MCF 10A (cell line): Measurements from ENCODE around the gene TCOF1. TPM values are rescaled to one million over a fixed set of nuclear protein-coding genes. Genes with fewer than 3 reads are reported as not detected.

ENCODE experiments used
- BruUV-seq: library from RNA; stranded (reverse); fragments of 400-500 nt; replicated peaks from 2 replicates; lab custom pipeline; 2021; lab: Mats Ljungman, UMichigan
- CTCF ChIA-PET: fragments of 300-600 bp; sonication (Branson Sonifier 250); formaldehyde crosslinking; extraction: SDS; loops from one replicate; lab custom pipeline; 2021; ENCODE audit warnings: antibody characterized with exemption, inconsistent platforms; lab: Yijun Ruan, JAX
- POLR2A ChIA-PET: fragments of 300-600, 350-650 bp; sonication (Branson Sonifier 250); formaldehyde crosslinking; extraction: SDS; loops from one replicate; lab custom pipeline; 2020; ENCODE audit warnings: antibody characterized with exemption, inconsistent platforms; lab: Yijun Ruan, JAX
- DNase-seq: peaks from one replicate; pipeline ENCODE4 v3.0.0-alpha.2; 2018; ENCODE audit not compliant: unreplicated experiment
- H3K27ac Mint-ChIP-seq: one replicate; pipeline ENCODE4 v1.8.0; 2022; ENCODE audit warnings: mild to moderate bottlenecking, low read depth, mixed read lengths; ENCODE audit not compliant: unreplicated experiment
- H3K27me3 Mint-ChIP-seq: one replicate; pipeline ENCODE4 v1.8.0; 2022; ENCODE audit warnings: mixed read lengths; ENCODE audit not compliant: insufficient read depth, unreplicated experiment
- H3K36me3 Mint-ChIP-seq: one replicate; pipeline ENCODE4 v1.8.0; 2022; ENCODE audit warnings: mild to moderate bottlenecking, moderate library complexity, mixed read lengths; ENCODE audit not compliant: insufficient read depth, unreplicated experiment
- H3K4me1 Mint-ChIP-seq: one replicate; pipeline ENCODE4 v1.8.0; 2022; ENCODE audit warnings: mixed read lengths; ENCODE audit not compliant: insufficient read depth, unreplicated experiment
- H3K4me3 Mint-ChIP-seq: one replicate; pipeline ENCODE4 v1.8.0; 2022; ENCODE audit warnings: mild to moderate bottlenecking, moderate library complexity, mixed read lengths; ENCODE audit not compliant: unreplicated experiment
- H3K9me3 Mint-ChIP-seq: one replicate; pipeline ENCODE4 v1.8.0; 2022; ENCODE audit warnings: mixed read lengths; ENCODE audit not compliant: unreplicated experiment
- intact Hi-C: fragments of 100-400 bp; cut with micrococcal nuclease; formaldehyde crosslinking; loops from 2 replicates; pipeline ENCODE4 v1.14.1; 2022
- total RNA-seq: library from RNA; stranded (reverse); gene quantifications from 2 replicates; pipeline ENCODE4 v1.2.3, GENCODE V29; 2022
- TF ChIP-seq, protein P1 (sequence below): fragments of 200-600 bp; IDR thresholded peaks from one replicate; pipeline ENCODE4 v1.8.0; 2022; ENCODE audit warnings: antibody characterized with exemption, mild to moderate bottlenecking; ENCODE audit not compliant: unreplicated experiment

The TCOF1 gene
- total RNA-seq, 1 experiment from 2014 or later, result 83.5 TPM

DNA sequence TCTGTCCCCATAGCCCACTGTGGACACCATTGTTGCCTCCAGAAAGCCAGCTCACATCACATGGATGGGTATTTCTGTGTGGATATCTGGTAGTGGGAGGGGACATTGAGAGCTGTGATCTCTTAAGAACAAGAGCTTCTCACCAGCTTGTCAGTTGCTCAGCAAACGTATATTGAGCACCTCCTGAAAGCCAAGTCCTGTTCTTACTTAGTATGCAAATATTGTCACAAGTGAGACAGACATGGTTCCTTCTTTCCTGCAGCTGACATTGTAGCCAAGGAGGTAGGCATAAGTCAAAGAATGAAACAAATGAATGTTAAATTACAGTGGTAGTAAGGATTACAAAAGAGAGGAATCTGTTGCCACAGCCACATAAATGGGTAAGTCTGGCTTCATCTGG, 3.8 kb downstream of the TCOF1 start:
- Mint-ChIP-seq H3K9me3 (no peaks in the 10 kb centered on the region), H3K27me3 (no peaks in the 10 kb centered on the region), H3K27ac (no peak overlapping the region), H3K36me3 (peaks cover 48% of the 10 kb centered on the region), H3K4me1 (peaks cover 16% of the 10 kb centered on the region), H3K4me3 (no peak overlapping the region)
- TF ChIP-seq, protein P1, sequence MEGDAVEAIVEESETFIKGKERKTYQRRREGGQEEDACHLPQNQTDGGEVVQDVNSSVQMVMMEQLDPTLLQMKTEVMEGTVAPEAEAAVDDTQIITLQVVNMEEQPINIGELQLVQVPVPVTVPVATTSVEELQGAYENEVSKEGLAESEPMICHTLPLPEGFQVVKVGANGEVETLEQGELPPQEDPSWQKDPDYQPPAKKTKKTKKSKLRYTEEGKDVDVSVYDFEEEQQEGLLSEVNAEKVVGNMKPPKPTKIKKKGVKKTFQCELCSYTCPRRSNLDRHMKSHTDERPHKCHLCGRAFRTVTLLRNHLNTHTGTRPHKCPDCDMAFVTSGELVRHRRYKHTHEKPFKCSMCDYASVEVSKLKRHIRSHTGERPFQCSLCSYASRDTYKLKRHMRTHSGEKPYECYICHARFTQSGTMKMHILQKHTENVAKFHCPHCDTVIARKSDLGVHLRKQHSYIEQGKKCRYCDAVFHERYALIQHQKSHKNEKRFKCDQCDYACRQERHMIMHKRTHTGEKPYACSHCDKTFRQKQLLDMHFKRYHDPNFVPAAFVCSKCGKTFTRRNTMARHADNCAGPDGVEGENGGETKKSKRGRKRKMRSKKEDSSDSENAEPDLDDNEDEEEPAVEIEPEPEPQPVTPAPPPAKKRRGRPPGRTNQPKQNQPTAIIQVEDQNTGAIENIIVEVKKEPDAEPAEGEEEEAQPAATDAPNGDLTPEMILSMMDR, result no peak
- no TSS peak for BruUV-seq
- ChIA-PET CTCF (interaction anchor here (0.5 to 5.1 kb wide), 5 partner anchors 11 to 89 kb away, joined by 3 to 27 read pairs (median 3); no protein-coding TSS in a partner anchor), POLR2A (no interaction called here)
- no peak for DNase-seq
- intact Hi-C loops, result no loop called here

DNA sequence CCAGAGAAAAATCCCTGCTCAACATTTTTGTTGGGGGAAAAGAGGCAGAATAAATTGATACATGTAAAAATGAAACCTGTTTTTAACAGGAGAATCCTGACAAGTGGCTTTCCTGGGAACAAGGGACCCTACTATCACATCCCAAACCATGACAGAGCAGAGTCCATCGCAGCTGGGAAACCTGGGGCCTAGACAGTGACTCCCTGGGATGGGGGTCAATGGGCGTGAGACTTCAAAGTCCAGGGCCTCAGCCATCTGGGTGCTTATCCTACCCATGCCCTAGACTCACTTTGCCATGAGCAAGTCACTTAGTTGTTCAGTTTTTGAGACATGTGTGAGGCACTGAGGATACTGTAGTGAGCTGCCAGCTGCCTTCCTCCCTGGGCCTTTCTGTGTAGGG, 5.7 kb downstream of the TCOF1 start:
- DNase-seq, result no peak
- POLR2A ChIA-PET, result no interaction called here
- BruUV-seq, result no TSS peak
- CTCF ChIA-PET, result interaction anchor here (0.6 to 5.1 kb wide), 10 partner anchors 13 to 727 kb away, joined by 3 to 27 read pairs (median 4); no protein-coding TSS in a partner anchor
- intact Hi-C loops, result no loop called here
- TF ChIP-seq, protein P1, result no peak
- Mint-ChIP-seq H3K4me1 (peaks cover 9% of the 10 kb centered on the region), H3K4me3 (no peak overlapping the region), H3K27me3 (no peaks in the 10 kb centered on the region), H3K36me3 (peaks cover 65% of the 10 kb centered on the region), H3K27ac (no peak overlapping the region), H3K9me3 (no peaks in the 10 kb centered on the region)

DNA sequence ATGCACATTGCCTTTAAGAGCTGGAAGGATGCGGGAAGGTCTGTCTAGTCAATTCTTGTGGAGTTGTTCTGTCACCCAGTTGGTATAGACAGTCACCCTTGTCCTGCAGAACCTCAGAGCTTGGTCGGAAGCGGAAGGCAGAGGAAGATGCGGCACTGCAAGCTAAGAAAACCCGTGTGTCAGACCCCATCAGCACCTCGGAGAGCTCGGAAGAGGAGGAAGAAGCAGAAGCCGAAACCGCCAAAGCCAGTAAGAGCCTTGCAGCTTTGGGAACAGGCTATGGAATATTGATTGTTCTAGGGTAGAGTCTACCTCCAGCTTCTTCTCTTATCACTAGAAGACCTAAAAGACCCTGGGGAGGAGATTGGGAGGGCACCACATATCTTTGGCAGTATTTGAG, 6.5 kb downstream of the TCOF1 start:
- H3K4me1 Mint-ChIP-seq, result peaks cover 9% of the 10 kb centered on the region
- no peak for DNase-seq
- no TSS peak for BruUV-seq
- H3K9me3 Mint-ChIP-seq, result no peaks in the 10 kb centered on the region
- intact Hi-C loops, result no loop called here
- no peaks in the 10 kb centered on the region for H3K27me3 Mint-ChIP-seq
- H3K27ac Mint-ChIP-seq, result no peak overlapping the region
- POLR2A ChIA-PET, result interaction anchor here (0.8 to 1.3 kb wide), 2 partner anchors 52 to 81 kb away, joined by 3 read pairs; no protein-coding TSS in a partner anchor
- CTCF ChIA-PET, result interaction anchor here (0.6 to 5.1 kb wide), 10 partner anchors 14 to 511 kb away, joined by 3 to 27 read pairs (median 4); no protein-coding TSS in a partner anchor
- peaks cover 69% of the 10 kb centered on the region for H3K36me3 Mint-ChIP-seq
- H3K4me3 Mint-ChIP-seq, result no peak overlapping the region
- TF ChIP-seq, protein P1, result no peak

DNA sequence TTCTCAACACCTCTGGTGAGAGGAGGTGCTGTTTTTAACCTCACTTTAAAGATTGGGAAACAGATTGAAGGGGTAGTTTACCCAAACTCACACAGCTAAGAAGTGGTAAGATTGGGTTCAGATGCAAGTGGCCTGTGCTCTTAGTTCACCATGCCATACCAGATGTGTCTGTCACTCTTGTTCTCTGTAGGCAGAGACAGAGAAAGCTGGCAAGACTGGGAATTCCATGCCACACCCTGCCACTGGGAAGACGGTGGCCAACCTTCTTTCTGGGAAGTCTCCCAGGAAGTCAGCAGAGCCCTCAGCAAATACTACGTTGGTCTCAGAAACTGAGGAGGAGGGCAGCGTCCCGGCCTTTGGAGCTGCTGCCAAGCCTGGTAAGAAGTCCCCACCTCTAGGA, 11.0 kb downstream of the TCOF1 start:
- Mint-ChIP-seq H3K4me3 (no peak overlapping the region), H3K36me3 (peaks cover 70% of the 10 kb centered on the region), H3K9me3 (no peaks in the 10 kb centered on the region), H3K27ac (no peak overlapping the region), H3K4me1 (no peaks in the 10 kb centered on the region), H3K27me3 (no peaks in the 10 kb centered on the region)
- TF ChIP-seq, protein P1, result no peak
- BruUV-seq, result no TSS peak
- no peak for DNase-seq
- intact Hi-C loops, result no loop called here
- POLR2A ChIA-PET, result no interaction called here
- CTCF ChIA-PET, result no interaction called here
